MM.1S (cell line): Measurements from ENCODE around the gene ITSN1.

Experiments used
- DNase-seq: peaks from one replicate; pipeline ENCODE4 v3.0.0-alpha.2; 2015
- H2AFZ ChIP-seq: fragments of 300-600 bp; sonication (generic); 2 replicates; pipeline ENCODE4 v1.6.0; 2016; ENCODE audit warnings: antibody characterized with exemption, low read length
- H3F3A ChIP-seq: fragments of 300-600 bp; sonication (generic); 2 replicates; pipeline ENCODE4 v1.6.1; 2016; ENCODE audit warnings: mild to moderate bottlenecking, antibody characterized with exemption, low read length, moderate library complexity, mixed read lengths; ENCODE audit not compliant: insufficient read depth
- H3K27ac ChIP-seq: fragments of 300-600 bp; sonication (generic); 2 replicates; pipeline ENCODE4 v1.5.1; 2016; ENCODE audit warnings: mild to moderate bottlenecking, low read length
- H3K27me3 ChIP-seq: fragments of 300-600 bp; sonication (generic); replicated peaks from 2 replicates; pipeline ENCODE4 v1.6.0; 2016; ENCODE audit warnings: low read length; ENCODE audit not compliant: insufficient read depth
- H3K36me3 ChIP-seq: fragments of 300-600 bp; sonication (generic); replicated peaks from 2 replicates; pipeline ENCODE4 v1.6.1; 2016; ENCODE audit warnings: mild to moderate bottlenecking, low read length, mixed read lengths; ENCODE audit not compliant: insufficient read depth
- H3K4me1 ChIP-seq: fragments of 300-600 bp; sonication (generic); 2 replicates; pipeline ENCODE4 v1.6.1; 2016; ENCODE audit warnings: low read length, mixed read lengths
- H3K4me2 ChIP-seq: fragments of 300-600 bp; sonication (generic); 2 replicates; pipeline ENCODE4 v1.6.0; 2016; ENCODE audit warnings: low read depth, low read length
- H3K4me3 ChIP-seq: fragments of 300-600 bp; sonication (generic); 2 replicates; pipeline ENCODE4 v1.5.1; 2016; ENCODE audit warnings: low read length, mixed read lengths
- H3K79me2 ChIP-seq: fragments of 300-600 bp; sonication (generic); 2 replicates; pipeline ENCODE4 v1.6.1; 2016; ENCODE audit warnings: mixed run types, low read length, mixed read lengths
- H3K9ac ChIP-seq: fragments of 300-600 bp; sonication (generic); 2 replicates; pipeline ENCODE4 v1.6.1; 2016; ENCODE audit warnings: low read length, mixed read lengths
- H3K9me2 ChIP-seq: fragments of 300-600 bp; sonication (generic); replicated peaks from 2 replicates; pipeline ENCODE4 v1.6.1; 2016; ENCODE audit warnings: mild to moderate bottlenecking, low read length, mixed read lengths; ENCODE audit not compliant: insufficient read depth
- H3K9me3 ChIP-seq: fragments of 300-600 bp; sonication (generic); replicated peaks from 2 replicates; pipeline ENCODE4 v1.6.1; 2016; ENCODE audit warnings: mild to moderate bottlenecking, low read length, mixed read lengths; ENCODE audit not compliant: insufficient read depth
- H4K20me1 ChIP-seq: fragments of 300-600 bp; sonication (generic); 2 replicates; pipeline ENCODE4 v1.6.1; 2016; ENCODE audit warnings: mild to moderate bottlenecking, low read length, moderate library complexity, mixed read lengths; ENCODE audit not compliant: insufficient read depth
- EZH2 ChIP-seq: fragments of 300-600 bp; sonication (generic); optimal IDR thresholded peaks from 2 replicates; pipeline ENCODE3; 2017; ENCODE audit warnings: low read depth, mild to moderate bottlenecking, antibody characterized with exemption, low read length, mixed read lengths
- EZH2phosphoT487 ChIP-seq: fragments of 300-600 bp; sonication (generic); IDR thresholded peaks from 2 replicates; pipeline ENCODE4 v1.6.1; 2018; ENCODE audit warnings: antibody characterized with exemption, low read length
- TF ChIP-seq, protein P1 (sequence below): fragments of 300-600 bp; sonication (generic); IDR thresholded peaks from 2 replicates; pipeline ENCODE4 v1.5.1; 2016; ENCODE audit warnings: antibody characterized with exemption, low read length, mixed read lengths

ITSN1 gene

DNA sequence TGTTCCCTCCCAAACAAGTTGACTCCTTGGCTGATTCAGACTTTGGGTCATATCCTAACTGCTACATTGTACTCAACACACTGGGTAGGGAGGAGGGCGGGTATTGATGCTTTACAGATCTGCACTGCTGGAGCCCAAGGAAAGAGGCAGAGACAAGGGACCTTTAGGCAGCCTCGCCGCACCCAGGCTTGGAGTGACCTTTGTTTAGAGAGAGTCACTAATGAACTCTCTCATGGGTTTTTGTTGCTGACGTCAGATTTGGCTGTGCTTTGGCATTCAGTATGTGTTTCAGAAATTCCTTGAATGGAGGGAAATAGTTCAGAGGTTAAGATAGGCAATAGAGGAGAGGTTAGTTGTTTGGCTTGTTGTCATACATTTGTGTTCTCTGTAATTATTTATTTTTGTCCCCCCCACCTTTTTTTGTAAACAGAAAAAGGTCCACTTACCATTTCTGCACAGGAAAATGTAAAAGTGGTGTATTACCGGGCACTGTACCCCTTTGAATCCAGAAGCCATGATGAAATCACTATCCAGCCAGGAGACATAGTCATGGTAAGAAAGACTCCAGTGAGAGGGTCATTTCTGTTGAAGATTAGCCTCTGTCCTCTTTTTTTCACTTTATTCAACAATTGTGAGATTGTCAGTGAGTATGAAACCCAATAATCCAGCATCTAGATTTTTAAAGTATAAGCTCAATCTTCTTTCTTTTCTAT, 157.2 kb downstream of the ITSN1 start:
- H3F3A ChIP-seq = no peaks in the 10 kb centered on the region
- H3K79me2 ChIP-seq = no peaks in the 10 kb centered on the region
- no peaks in the 10 kb centered on the region for H4K20me1 ChIP-seq
- no peaks in the 10 kb centered on the region for H3K27me3 ChIP-seq
- no peak overlapping the region for H3K4me3 ChIP-seq
- no peaks in the 10 kb centered on the region for H3K36me3 ChIP-seq
- TF ChIP-seq, protein P1, sequence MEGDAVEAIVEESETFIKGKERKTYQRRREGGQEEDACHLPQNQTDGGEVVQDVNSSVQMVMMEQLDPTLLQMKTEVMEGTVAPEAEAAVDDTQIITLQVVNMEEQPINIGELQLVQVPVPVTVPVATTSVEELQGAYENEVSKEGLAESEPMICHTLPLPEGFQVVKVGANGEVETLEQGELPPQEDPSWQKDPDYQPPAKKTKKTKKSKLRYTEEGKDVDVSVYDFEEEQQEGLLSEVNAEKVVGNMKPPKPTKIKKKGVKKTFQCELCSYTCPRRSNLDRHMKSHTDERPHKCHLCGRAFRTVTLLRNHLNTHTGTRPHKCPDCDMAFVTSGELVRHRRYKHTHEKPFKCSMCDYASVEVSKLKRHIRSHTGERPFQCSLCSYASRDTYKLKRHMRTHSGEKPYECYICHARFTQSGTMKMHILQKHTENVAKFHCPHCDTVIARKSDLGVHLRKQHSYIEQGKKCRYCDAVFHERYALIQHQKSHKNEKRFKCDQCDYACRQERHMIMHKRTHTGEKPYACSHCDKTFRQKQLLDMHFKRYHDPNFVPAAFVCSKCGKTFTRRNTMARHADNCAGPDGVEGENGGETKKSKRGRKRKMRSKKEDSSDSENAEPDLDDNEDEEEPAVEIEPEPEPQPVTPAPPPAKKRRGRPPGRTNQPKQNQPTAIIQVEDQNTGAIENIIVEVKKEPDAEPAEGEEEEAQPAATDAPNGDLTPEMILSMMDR = no peak
- TF ChIP-seq EZH2phosphoT487 (no peak), EZH2 (no peak)
- peaks cover 14% of the 10 kb centered on the region for H3K4me1 ChIP-seq
- no peak overlapping the region for H3K9ac ChIP-seq
- H2AFZ ChIP-seq = no peak overlapping the region
- DNase-seq = no peak
- H3K9me2 ChIP-seq = no peaks in the 10 kb centered on the region
- no peak overlapping the region for H3K27ac ChIP-seq
- no peak overlapping the region for H3K4me2 ChIP-seq
- H3K9me3 ChIP-seq = no peaks in the 10 kb centered on the region

DNA sequence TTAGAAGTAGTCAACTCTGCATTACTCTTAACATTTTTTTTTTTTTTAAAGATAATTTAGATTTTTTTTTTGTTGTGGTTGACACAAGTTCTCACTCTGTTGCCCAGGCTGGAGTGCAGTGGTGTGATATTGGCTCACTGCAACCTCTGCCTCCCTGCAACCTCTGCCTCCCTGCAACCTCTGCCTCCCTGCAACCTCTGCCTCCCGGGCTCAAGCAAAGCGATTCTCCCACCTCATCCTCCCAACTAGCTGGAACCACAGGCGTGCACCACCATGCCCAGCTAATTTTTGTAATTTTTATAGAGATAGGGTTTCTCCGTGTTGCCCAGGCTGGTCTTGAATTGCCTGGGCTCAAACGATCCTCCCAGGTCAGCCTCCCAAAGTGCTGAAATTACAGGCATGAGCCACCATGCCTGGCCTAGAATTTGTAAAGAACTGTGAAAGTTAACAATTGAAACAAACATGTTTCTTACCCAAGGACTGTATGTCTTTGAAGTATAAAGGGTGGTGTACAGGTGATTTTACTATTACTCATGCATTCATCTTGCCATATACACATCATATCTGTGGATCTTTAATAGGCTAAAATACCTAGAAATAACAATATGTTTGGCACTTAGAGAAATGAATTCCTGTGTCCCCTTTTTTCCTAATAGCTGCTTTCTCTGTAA, 158.6 kb downstream of the ITSN1 start:
- Histone ChIP-seq H2AFZ (no peak overlapping the region), H3K4me2 (no peak overlapping the region), H3K4me1 (peaks cover 14% of the 10 kb centered on the region), H3K27me3 (no peaks in the 10 kb centered on the region), H3K9me3 (no peaks in the 10 kb centered on the region), H3K9me2 (no peaks in the 10 kb centered on the region), H3F3A (no peaks in the 10 kb centered on the region), H3K9ac (no peak overlapping the region), H3K79me2 (no peaks in the 10 kb centered on the region), H4K20me1 (no peaks in the 10 kb centered on the region), H3K36me3 (no peaks in the 10 kb centered on the region), H3K4me3 (no peak overlapping the region), H3K27ac (no peak overlapping the region)
- no peak for TF ChIP-seq EZH2
- no peak for TF ChIP-seq EZH2phosphoT487
- TF ChIP-seq, protein P1 = no peak
- no peak for DNase-seq

DNA sequence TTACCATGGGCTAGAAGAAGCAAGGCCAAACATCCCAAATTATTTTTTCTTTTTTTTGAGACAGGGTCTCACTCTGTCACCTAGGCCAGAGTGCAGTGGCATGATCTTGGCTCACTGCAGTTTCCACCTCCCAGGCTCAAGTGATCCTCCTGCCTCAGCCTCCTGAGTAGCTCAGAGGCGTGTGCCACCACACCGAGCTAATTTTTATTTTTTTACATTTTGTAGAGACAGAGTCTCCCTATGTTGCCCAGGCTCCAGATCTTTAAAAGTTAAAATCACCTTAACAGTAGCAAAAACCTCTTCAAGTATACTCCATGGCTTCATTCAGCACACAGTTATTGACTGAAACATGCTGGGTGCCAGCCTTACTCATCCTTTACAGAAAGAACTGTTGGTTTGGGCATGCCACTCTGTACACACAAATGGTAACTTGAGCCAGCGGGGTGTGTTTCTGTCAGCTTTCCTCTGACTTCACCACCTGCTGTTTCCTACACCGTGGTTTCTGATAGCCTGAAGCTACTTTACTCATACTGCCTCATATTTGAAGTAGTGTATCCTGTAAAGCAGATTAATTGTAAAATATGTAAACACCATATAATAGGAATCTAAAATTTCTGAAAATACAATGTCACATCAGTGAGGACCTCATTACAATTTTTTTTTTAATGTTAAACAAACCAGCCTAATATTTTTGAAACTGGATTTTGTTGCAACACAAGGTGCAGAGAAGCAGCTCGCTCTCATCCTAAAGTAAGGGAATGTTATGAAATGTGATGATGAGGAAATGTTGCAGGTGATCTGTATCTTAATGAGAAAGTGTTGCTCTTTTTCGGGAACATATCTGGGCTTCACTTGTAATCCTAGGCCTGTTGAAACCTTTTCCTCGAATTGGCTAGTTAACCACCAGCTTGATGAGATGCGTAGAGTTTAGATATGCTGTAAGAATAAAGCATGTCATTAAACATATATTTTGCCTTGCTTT, 159.4 kb downstream of the ITSN1 start:
- Histone ChIP-seq H4K20me1 (no peaks in the 10 kb centered on the region), H3K9me3 (no peaks in the 10 kb centered on the region), H2AFZ (no peak overlapping the region), H3K4me1 (peaks cover 14% of the 10 kb centered on the region), H3K4me3 (no peak overlapping the region), H3K79me2 (no peaks in the 10 kb centered on the region), H3F3A (no peaks in the 10 kb centered on the region), H3K9me2 (no peaks in the 10 kb centered on the region), H3K4me2 (no peak overlapping the region), H3K9ac (no peak overlapping the region), H3K27ac (no peak overlapping the region), H3K27me3 (no peaks in the 10 kb centered on the region), H3K36me3 (no peaks in the 10 kb centered on the region)
- TF ChIP-seq EZH2phosphoT487 (no peak), EZH2 (no peak)
- TF ChIP-seq, protein P1 = no peak
- DNase-seq = peak; percentile 83
